Measurements from ENCODE around the gene LHX3.

The LHX3 gene

GRCh38 chr9:136207616-136208015, 2.7 kb upstream of the LHX3 start:
- no peak for DNase-seq (ENCODE audit: low read depth)

- DNase-seq (ENCODE audit: low read depth) = no peak
Measured at GRCh38 chr9:136206602-136207275, 1.8 kb upstream of the LHX3 start.

GRCh38 chr9:136205707-136205992, 722 bp upstream of the LHX3 start:
- no peak for DNase-seq (ENCODE audit: low read depth)

GRCh38 chr9:136204145-136204805, 653 bp downstream of the LHX3 start:
- DNase-seq (ENCODE audit: low read depth) = no peak

GRCh38 chr9:136203408-136204144, 1.4 kb downstream of the LHX3 start:
- DNase-seq (ENCODE audit: low read depth) = no peak

GRCh38 chr9:136202454-136203407, 2.2 kb downstream of the LHX3 start:
- DNase-seq (ENCODE audit: low read depth) = no peak

GRCh38 chr9:136201609-136202453, 3.1 kb downstream of the LHX3 start:
- no peak for DNase-seq (ENCODE audit: low read depth)

GRCh38 chr9:136201174-136201573, 3.8 kb downstream of the LHX3 start:
- DNase-seq (ENCODE audit: low read depth) = no peak

GRCh38 chr9:136200424-136200823, 4.5 kb downstream of the LHX3 start:
- DNase-seq (ENCODE audit: low read depth) = no peak

GRCh38 chr9:136199391-136200288, 5.3 kb downstream of the LHX3 start:
- DNase-seq (ENCODE audit: low read depth) = no peak

- DNase-seq (ENCODE audit: low read depth) = no peak
Measured at GRCh38 chr9:136198605-136199083, 6.3 kb downstream of the LHX3 start.

GRCh38 chr9:136197930-136198604, 6.9 kb downstream of the LHX3 start:
- DNase-seq (ENCODE audit: low read depth) = no peak

GRCh38 chr9:136197084-136197875, 7.6 kb downstream of the LHX3 start:
- no peak for DNase-seq (ENCODE audit: low read depth)

- no peak for DNase-seq (ENCODE audit: low read depth)
Measured at GRCh38 chr9:136196404-136197083, 8.4 kb downstream of the LHX3 start.

- DNase-seq (ENCODE audit: low read depth) = no peak
Measured at GRCh38 chr9:136194540-136194939, 10.4 kb downstream of the LHX3 start.

- no peak for DNase-seq (ENCODE audit: low read depth)
Measured at GRCh38 chr9:136193891-136194279, 11.0 kb downstream of the LHX3 start.

GRCh38 chr9:136193127-136193890, 11.6 kb downstream of the LHX3 start:
- DNase-seq (ENCODE audit: low read depth) = no peak
